HEK293 (cell line): ENCODE measurements around the gene NPW.

Source experiments
- CTCF ChIA-PET: fragments of 350-600 bp; formaldehyde crosslinking; extraction: SDS; loops from one replicate; lab custom pipeline; 2021; ENCODE audit warnings: antibody characterized with exemption; lab: Yijun Ruan, JAX
- POLR2A ChIA-PET: fragments of 300-600 bp; formaldehyde crosslinking; extraction: SDS; loops from one replicate; lab custom pipeline; 2020; ENCODE audit warnings: antibody characterized with exemption, inconsistent platforms; lab: Yijun Ruan, JAX
- H3K27ac ChIP-seq: fragments of 200-500 bp; sonication (Bioruptor generic); 2 replicates; pipeline ENCODE4 v1.5.1; 2014; ENCODE audit warnings: low read depth, low read length, control low read depth, inconsistent platforms; ENCODE audit errors: extremely low read depth
- H3K36me3 ChIP-seq, 2 experiments: fragments of 200-500 bp in 1 of 2; sonication (Bioruptor generic) in 1 of 2; 1 replicate in 1 of 2; 2 replicates in 1 of 2; pipeline ENCODE4 v1.5.1; 2014 to 2017; ENCODE audit warnings: inconsistent platforms in 2 of 2, low read length in 2 of 2; ENCODE audit not compliant: control insufficient read depth in 2 of 2, insufficient read depth in 1 of 2
- H3K4me1 ChIP-seq: fragments of 200-500 bp; sonication (Bioruptor generic); 2 replicates; pipeline ENCODE4 v1.5.1; 2014; ENCODE audit warnings: mild to moderate bottlenecking, low read length, inconsistent platforms; ENCODE audit not compliant: control insufficient read depth, insufficient read depth
- H3K4me3 ChIP-seq: 2 replicates; pipeline ENCODE4 v1.5.1; 2011; ENCODE audit warnings: low read depth, mild to moderate bottlenecking, control low read depth, low read length, moderate library complexity
- H3K9me3 ChIP-seq: fragments of 200-500 bp; sonication (Bioruptor generic); 2 replicates; pipeline ENCODE4 v1.5.1; 2014; ENCODE audit warnings: low read depth, low read length, inconsistent platforms; ENCODE audit not compliant: control insufficient read depth, insufficient read depth
- EGR2 ChIP-seq: fragments of 450-650 bp; formaldehyde crosslinking; IDR thresholded peaks from 2 replicates; pipeline ENCODE4 v1.5.1; 2016; ENCODE audit warnings: low read depth, missing biosample characterization, missing genetic modification characterization
- KLF1 ChIP-seq: fragments of 450-650 bp; formaldehyde crosslinking; IDR thresholded peaks from 2 replicates; pipeline ENCODE4 v1.5.1; 2016; ENCODE audit warnings: missing biosample characterization, missing genetic modification characterization
- KLF16 ChIP-seq: fragments of 450-650 bp; formaldehyde crosslinking; IDR thresholded peaks from 2 replicates; pipeline ENCODE4 v1.5.1; 2017; ENCODE audit warnings: missing biosample characterization, missing genetic modification characterization
- KLF17 ChIP-seq: fragments of 450-650 bp; formaldehyde crosslinking; IDR thresholded peaks from 2 replicates; pipeline ENCODE4 v1.5.1; 2016; ENCODE audit warnings: missing biosample characterization, missing genetic modification characterization
- SCRT2 ChIP-seq: fragments of 450-650 bp; formaldehyde crosslinking; IDR thresholded peaks from 2 replicates; pipeline ENCODE4 v1.5.1; 2016; ENCODE audit warnings: missing biosample characterization, missing genetic modification characterization
- SP2 ChIP-seq: fragments of 450-650 bp; formaldehyde crosslinking; IDR thresholded peaks from 2 replicates; pipeline ENCODE4 v1.5.1; 2016; ENCODE audit warnings: missing biosample characterization, missing genetic modification characterization
- WT1 ChIP-seq: fragments of 450-650 bp; formaldehyde crosslinking; IDR thresholded peaks from 2 replicates; pipeline ENCODE4 v1.5.1; 2016; ENCODE audit warnings: missing biosample characterization, missing genetic modification characterization
- YY2 ChIP-seq: fragments of 450-650 bp; formaldehyde crosslinking; IDR thresholded peaks from 2 replicates; pipeline ENCODE4 v1.5.1; 2016; ENCODE audit warnings: missing biosample characterization, missing genetic modification characterization
- ZEB2 ChIP-seq: fragments of 450-650 bp; formaldehyde crosslinking; IDR thresholded peaks from 2 replicates; pipeline ENCODE4 v1.5.1; 2016; ENCODE audit warnings: missing biosample characterization, missing genetic modification characterization
- ZFHX2 ChIP-seq: fragments of 450-650 bp; formaldehyde crosslinking; conservative IDR thresholded peaks from 2 replicates; pipeline ENCODE4 v1.5.1; 2016; ENCODE audit warnings: missing biosample characterization, missing genetic modification characterization
- ZNF10 ChIP-seq: fragments of 450-650 bp; formaldehyde crosslinking; IDR thresholded peaks from 2 replicates; pipeline ENCODE4 v1.5.1; 2017; ENCODE audit warnings: missing biosample characterization, missing genetic modification characterization
- ZNF510 ChIP-seq: fragments of 450-650 bp; formaldehyde crosslinking; IDR thresholded peaks from 2 replicates; pipeline ENCODE4 v1.5.1; 2018; ENCODE audit warnings: mild to moderate bottlenecking, missing genetic modification characterization, missing biosample characterization; ENCODE audit not compliant: insufficient replicate concordance
- ZNF513 ChIP-seq: fragments of 450-650 bp; IDR thresholded peaks from 2 replicates; pipeline ENCODE4 v1.5.1; 2018; ENCODE audit warnings: missing biosample characterization, missing genetic modification characterization
- ZNF529 ChIP-seq: fragments of 450-650 bp; formaldehyde crosslinking; IDR thresholded peaks from 2 replicates; pipeline ENCODE4 v1.5.1; 2017; ENCODE audit warnings: missing genetic modification characterization, missing biosample characterization; ENCODE audit not compliant: insufficient replicate concordance
- ZSCAN18 ChIP-seq: fragments of 450-650 bp; formaldehyde crosslinking; IDR thresholded peaks from 2 replicates; pipeline ENCODE4 v1.5.1; 2016; ENCODE audit warnings: missing biosample characterization, missing genetic modification characterization

NPW gene

DNA sequence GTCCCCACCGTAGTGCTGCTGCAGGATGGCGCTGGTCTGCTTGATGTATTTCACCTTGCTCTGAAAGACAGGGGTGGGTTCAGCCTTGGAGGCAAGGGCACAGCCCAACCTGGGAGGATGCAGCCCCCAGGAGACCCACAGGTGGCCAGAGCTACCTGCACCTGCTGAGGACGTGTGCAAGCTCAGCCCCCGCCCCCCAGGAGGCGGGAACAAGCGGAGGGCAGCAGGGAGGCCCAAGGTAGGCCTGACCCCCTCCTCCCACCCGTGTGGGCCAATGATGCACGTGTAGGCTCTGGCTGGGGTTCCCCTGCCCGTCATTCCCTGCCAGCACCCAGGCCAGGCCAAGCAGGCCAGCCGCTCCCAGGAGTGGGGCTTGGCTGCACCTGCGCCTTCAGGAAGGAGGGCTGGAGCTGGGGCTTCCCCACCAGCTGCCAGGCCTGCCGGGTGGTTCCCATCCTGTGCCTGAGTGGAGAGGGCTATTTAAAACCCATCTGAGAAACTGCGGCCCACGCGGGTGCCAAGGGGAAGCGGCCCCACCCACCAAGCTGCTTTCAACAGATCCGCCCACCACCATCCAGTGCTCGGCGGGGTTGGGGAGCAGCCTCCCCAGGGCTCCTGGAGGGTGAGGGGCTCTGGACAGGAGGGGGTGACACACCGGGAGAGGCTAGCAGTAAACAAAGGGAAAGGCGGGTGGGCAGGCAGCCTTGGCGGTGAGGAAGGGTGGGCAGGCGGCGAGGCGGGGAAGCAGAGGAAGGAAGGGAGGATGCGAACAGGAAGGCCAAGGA lies 24.3 kb downstream of the NPW start:
- no peaks in the 10 kb centered on the region for H3K9me3 ChIP-seq
- TF ChIP-seq ZNF10 (tag by site-specific recombination) (0 out of 2 replicates have a peak, but pooled peaks have one; percentile 22), ZNF510 (tag by site-specific recombination) (no peak), ZSCAN18 (no peak), ZNF513 (tag by site-specific recombination) (no peak), EGR2 (tag by site-specific recombination) (peak; percentile 82), YY2 (no peak), SP2 (tag by site-specific recombination) (peak; percentile 47), KLF1 (tag by site-specific recombination) (peak; percentile 70), KLF17 (peak; percentile 92), ZFHX2 (peak; percentile 78), SCRT2 (tag by site-specific recombination) (peak; percentile 51), ZNF529 (tag by site-specific recombination) (no peak)
- peaks cover 0 to 11% of the 10 kb centered on the region in 2 experiments; a peak in 2 of 3 replicates for H3K36me3 ChIP-seq
- ChIA-PET POLR2A (interaction anchor here (0.5 to 1.0 kb wide), 2 partner anchors 20 to 23 kb away, joined by 3 to 4 read pairs; no protein-coding TSS in a partner anchor), CTCF (interaction anchor here (1.0 kb wide), 1 partner anchor 97 kb away, joined by 3 read pairs; no protein-coding TSS in a partner anchor)
- H3K4me3 ChIP-seq, result no peak overlapping the region
- no peak overlapping the region for H3K27ac ChIP-seq
- H3K4me1 ChIP-seq, result no peaks in the 10 kb centered on the region

GRCh38 chr16:2044541-2044940 lies 25.0 kb downstream of the NPW start:
- TF ChIP-seq KLF16 (no peak), WT1 (no peak), ZEB2 (0 out of 2 replicates have a peak, but pooled peaks have one; percentile 24)
- TF ChIP-seq, all 188 proteins: peak for 1
- ChIA-PET POLR2A (interaction anchor here (1.0 kb wide), 1 partner anchor 19 kb away, joined by 4 read pairs; no protein-coding TSS in a partner anchor), CTCF (no interaction called here)

More at GRCh38 chr16:2044541-2044940, 25.0 kb downstream of the NPW start:
- Histone ChIP-seq H3K27ac (no peak overlapping the region), H3K4me3 (no peak overlapping the region), H3K36me3 (peaks cover 0 to 11% of the 10 kb centered on the region in 2 experiments; a peak in 2 of 3 replicates), H3K4me1 (no peaks in the 10 kb centered on the region), H3K9me3 (no peaks in the 10 kb centered on the region)
